Measurements from ENCODE around the gene HPCA.

Gene HPCA

GRCh38 chr1:32869923-32870614, 16.2 kb upstream of the HPCA start:
- no peak overlapping the region for H3K4me3 ChIP-seq (ENCODE audit: low read length)
- no peak for DNase-seq (ENCODE audit: low read depth, low spot score)

GRCh38 chr1:32870615-32871363, 15.5 kb upstream of the HPCA start, which contains the start of gene FNDC5:
TSS of gene FNDC5 (minus strand) at chr1:32870912.
- H3K4me3 ChIP-seq (ENCODE audit: low read length), result no peak within 1 kb of the TSS
- no peak for DNase-seq (ENCODE audit: low read depth, low spot score)

GRCh38 chr1:32871364-32872191, 14.7 kb upstream of the HPCA start:
- no peak for DNase-seq (ENCODE audit: low read depth, low spot score)
- no peak overlapping the region for H3K4me3 ChIP-seq (ENCODE audit: low read length)

GRCh38 chr1:32872192-32872460, 14.2 kb upstream of the HPCA start:
- no peak for DNase-seq (ENCODE audit: low read depth, low spot score)
- no peak overlapping the region for H3K4me3 ChIP-seq (ENCODE audit: low read length)

GRCh38 chr1:32873484-32873883, 12.8 kb upstream of the HPCA start:
- H3K4me3 ChIP-seq (ENCODE audit: low read length), result no peak overlapping the region
- no peak for DNase-seq (ENCODE audit: low read depth, low spot score)

GRCh38 chr1:32874860-32875752, 11.2 kb upstream of the HPCA start:
- DNase-seq (ENCODE audit: low read depth, low spot score), result no peak
- no peak overlapping the region for H3K4me3 ChIP-seq (ENCODE audit: low read length)

GRCh38 chr1:32876341-32877210, 9.7 kb upstream of the HPCA start:
- DNase-seq (ENCODE audit: low read depth, low spot score), result peak; percentile 25

GRCh38 chr1:32877211-32878110, 8.8 kb upstream of the HPCA start:
- DNase-seq (ENCODE audit: low read depth, low spot score), result no peak
- H3K4me3 ChIP-seq (ENCODE audit: low read length), result no peak overlapping the region

More at GRCh38 chr1:32876341-32877210, 9.7 kb upstream of the HPCA start:
- H3K4me3 ChIP-seq (ENCODE audit: low read length), result no peak overlapping the region

GRCh38 chr1:32878183-32878582, 8.1 kb upstream of the HPCA start:
- H3K4me3 ChIP-seq (ENCODE audit: low read length), result no peak overlapping the region
- DNase-seq (ENCODE audit: low read depth, low spot score), result no peak

- no peak for DNase-seq (ENCODE audit: low read depth, low spot score)
- H3K4me3 ChIP-seq (ENCODE audit: low read length), result no peak overlapping the region
These were observed 7.7 kb upstream of the HPCA start for GRCh38 chr1:32878637-32879041.

- DNase-seq (ENCODE audit: low read depth, low spot score), result no peak
- no peak overlapping the region for H3K4me3 ChIP-seq (ENCODE audit: low read length)
These were observed 5.0 kb upstream of the HPCA start for GRCh38 chr1:32881291-32881690.

GRCh38 chr1:32881871-32882850, 4.1 kb upstream of the HPCA start:
- H3K4me3 ChIP-seq (ENCODE audit: low read length), result no peak overlapping the region
- no peak for DNase-seq (ENCODE audit: low read depth, low spot score)

GRCh38 chr1:32883338-32884031, 2.8 kb upstream of the HPCA start:
- H3K4me3 ChIP-seq (ENCODE audit: low read length), result no peak overlapping the region
- no peak for DNase-seq (ENCODE audit: low read depth, low spot score)

GRCh38 chr1:32884032-32884372, 2.3 kb upstream of the HPCA start:
- DNase-seq (ENCODE audit: low read depth, low spot score), result no peak
- H3K4me3 ChIP-seq (ENCODE audit: low read length), result no peak overlapping the region

- no peak overlapping the region for H3K4me3 ChIP-seq (ENCODE audit: low read length)
- DNase-seq (ENCODE audit: low read depth, low spot score), result no peak
These were observed 1.6 kb upstream of the HPCA start for GRCh38 chr1:32884726-32885125.

GRCh38 chr1:32885676-32886003, 651 bp upstream of the HPCA start:
- DNase-seq (ENCODE audit: low read depth, low spot score), result no peak
- no peak overlapping the region for H3K4me3 ChIP-seq (ENCODE audit: low read length)
